HT1080 (cell line): ENCODE measurements around the gene CDH23. TPM values are rescaled to one million over a fixed set of nuclear protein-coding genes. Genes with fewer than 3 reads are reported as not detected.

Source experiments
- DNase-seq: peaks from one replicate; pipeline ENCODE4 v3.0.0-alpha.2; 2015; ENCODE audit warnings: low read depth
- total RNA-seq: library from RNA; depleted of rRNA; stranded (reverse); fragments of >200 nt; shearing (Covaris generic); gene quantifications from 2 replicates; pipeline ENCODE4 v1.2.3, GENCODE V29; 2014

Gene CDH23
- total RNA-seq, 1 experiment from 2014 or later = 0.23 TPM

DNA sequence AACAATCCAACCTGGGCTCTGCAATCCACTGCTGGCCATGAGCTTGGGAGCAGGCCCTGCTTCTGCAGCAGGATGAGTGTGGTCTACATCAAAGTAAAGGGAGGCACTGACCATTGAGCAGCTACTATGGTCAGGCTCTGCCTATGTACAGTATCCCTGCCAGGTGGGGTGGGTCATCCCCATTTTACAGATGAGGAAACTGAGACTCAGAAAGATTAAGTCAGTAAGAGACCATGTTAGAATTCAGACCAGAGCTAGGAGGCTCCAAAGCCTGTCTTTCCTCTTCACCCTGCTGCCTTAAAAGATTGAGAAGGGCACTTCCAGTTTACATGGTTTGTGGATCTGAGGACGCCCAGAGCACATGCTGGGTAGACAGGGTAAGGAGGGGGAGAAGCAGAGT, 27.1 kb upstream of the CDH23 start:
- no peak for DNase-seq

DNA sequence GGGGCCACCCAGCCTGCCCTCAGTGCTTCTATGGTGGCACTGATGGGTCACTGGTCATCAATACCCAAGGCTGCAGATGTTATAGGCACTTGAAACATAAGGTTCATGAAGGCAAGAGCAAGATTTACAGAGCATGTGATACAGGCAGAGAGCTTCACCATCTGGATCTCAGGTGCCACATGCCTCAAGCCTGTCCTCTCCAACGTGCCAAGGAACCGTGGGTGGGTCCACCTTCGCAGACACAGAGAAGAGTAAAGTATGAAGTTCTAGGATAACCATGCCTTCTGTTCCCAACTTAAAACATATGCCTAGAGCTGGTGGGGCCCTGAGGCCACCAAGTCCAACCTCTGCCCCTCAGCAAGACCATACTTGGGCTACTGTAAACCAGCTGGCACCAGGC, 26.7 kb upstream of the CDH23 start:
- no peak for DNase-seq

DNA sequence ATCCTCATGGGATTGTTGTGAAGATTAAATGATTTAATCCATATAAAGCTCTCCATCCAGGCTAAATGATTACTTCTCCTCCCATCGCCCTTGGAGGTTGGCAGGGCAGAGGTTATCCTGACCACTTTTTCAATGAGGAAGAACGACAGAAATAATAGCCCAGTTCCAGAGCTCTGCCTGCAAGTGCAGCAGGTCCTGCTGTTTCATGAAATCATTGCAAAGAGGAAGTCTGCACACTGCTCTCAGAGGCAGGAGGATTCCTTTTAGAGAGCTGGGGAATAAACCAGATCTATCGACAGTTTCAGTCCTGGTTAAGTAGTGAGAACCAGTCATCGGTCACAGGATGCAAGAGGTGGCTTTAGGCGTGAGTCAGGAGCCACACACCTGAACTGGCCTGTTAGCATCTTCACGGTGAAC, 25.0 kb upstream of the CDH23 start:
- no peak for DNase-seq

DNA sequence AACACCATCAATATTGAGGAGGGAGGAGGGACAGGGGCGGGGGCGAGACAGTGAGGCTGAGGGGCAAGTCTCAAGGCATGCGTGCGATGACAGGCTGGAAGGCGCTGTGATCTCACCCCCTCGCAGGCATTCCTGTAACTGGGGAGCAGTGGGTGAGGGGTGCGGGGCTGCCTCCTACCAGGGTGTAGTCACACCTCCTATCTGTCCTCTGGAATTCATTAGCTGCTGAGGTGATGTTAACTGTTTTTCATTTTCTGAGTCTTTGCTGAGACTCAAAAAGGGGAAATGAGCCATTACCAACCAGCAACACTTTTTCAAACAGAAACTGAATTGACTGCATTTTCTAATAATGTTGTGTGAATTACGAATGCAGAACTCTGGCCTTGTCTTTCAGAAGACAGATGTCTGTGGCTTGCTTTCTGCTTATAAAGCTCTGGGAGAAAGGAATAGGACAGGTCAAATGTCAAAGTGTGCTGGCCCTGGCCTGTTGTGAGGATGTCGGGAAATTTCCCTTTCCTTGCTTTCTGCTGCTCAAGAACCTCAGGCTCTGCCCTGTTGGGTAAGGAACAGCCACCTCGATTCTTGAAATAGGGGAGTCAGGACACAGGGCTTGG, 23.7 kb upstream of the CDH23 start:
- no peak for DNase-seq

DNA sequence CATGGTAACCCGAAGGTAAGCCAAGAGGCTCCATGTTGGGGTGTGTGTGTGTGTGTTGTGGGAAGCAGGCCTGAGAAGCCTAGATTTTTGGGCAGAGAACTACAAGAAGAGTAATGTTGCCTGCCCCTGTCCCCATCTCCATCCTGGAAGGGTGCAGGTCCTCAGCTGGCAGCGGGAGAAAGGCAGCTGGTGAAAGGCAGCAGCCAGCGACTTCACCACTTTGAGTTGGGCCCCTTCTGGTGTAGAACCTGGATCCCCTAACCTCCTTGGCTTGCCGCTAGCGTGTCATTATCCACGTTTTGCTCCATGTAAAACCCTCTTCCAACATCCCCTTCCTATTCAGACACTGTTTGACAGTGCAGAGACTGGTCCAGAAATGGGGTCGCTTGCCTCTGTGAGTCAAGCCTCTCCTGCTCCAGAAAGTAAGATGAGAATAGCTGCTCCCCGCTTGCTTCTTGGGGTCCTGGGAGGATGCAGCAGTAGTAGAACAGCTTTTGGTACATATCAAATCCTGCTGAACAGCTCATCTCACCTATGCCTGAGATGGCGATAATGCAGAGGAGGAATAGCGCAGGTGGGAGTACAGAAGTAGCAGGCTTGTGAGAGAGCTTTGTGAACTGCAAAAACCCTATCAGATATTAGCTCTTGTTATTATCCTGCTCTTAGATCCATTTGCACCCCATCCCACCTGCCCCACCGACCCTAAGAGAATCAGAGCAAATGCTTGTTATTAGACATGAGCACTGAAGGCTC, 22.1 kb upstream of the CDH23 start:
- no peak for DNase-seq

DNA sequence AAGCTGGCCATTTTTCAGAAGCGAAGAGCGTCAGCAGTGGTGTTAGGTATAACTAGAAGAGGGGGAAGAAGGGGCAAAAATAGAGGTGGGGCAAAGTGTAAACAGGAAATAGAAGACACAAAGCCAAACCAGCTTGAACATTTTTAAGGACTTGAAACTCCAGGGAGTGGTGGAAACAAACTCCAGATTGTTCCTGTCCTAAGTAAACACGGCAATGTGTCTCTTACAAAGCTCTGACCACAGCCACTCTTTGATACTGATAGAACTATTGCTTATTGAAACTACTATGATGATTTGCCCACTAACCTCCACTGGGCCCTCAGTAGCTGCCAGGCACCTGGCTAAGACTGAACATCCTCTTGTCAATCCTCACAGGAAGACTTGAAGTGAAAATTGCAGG, 20.8 kb upstream of the CDH23 start:
- DNase-seq = no peak

DNA sequence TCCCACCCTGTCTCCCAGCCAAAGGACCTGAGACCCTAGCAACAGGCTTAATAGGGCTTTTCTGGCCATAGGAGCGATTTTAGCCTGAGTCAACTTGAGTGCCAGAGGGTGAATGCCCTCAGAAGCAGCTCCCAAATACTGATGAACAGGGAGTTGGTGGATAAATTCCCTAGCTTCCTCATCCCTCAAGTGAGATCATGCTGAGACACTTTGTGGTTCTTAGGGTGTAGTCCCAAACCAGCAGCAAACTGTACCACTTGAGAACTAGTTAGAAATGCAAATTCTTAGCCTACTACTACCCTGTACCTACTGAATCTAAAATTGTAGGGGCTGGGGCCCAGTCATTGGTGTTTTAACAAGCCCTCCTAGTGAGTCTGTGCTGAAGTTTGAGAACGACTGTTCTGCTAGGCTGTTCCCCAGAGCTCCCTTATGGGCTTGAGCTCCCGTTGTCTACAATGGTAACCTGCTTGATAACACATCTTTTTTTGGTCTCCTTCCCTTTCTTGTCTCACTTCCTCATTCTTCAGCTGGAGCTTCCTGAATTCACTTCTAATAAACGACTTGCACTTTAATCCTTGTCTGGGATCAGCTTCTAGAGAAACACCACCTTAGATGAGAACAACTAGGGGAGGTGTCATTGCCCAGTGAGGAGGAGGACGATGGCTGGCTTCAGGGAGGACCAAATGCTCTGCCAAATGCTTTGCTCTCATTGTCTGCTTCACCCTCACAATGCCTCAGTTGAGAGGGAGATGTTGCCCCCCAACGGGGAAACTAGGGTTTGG, 18.2 kb upstream of the CDH23 start:
- DNase-seq = no peak

DNA sequence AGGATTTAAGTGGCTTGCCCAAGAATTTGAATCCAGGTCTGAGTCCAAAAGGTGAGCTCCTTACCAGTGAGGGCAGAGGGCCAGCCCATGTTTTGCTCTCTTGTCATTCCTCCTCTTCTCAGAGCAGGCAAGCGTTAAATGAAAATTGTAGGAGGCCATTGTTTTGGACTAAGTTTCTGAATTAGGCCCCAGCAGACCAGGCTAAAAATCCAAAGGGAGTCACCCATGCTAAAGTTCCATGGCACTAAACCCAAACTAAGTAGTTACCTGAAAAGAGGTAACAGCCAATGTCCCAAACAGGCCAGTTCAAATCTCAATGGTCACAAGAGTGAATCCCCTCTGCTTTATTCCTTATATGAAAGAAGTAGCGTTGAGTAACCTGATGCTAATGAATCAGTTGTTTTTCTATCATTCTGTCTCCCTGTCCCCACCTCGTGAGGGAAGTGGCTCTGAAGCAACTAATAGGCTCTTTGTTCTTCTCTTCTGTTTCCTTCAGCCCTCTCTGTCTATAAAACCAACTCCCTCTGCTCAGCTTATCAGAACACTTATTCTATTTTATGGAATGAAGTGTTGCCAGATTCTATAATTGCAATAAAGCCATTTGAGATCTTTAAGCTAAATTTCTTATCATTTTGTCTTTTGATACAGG, 17.5 kb upstream of the CDH23 start:
- DNase-seq = no peak

DNA sequence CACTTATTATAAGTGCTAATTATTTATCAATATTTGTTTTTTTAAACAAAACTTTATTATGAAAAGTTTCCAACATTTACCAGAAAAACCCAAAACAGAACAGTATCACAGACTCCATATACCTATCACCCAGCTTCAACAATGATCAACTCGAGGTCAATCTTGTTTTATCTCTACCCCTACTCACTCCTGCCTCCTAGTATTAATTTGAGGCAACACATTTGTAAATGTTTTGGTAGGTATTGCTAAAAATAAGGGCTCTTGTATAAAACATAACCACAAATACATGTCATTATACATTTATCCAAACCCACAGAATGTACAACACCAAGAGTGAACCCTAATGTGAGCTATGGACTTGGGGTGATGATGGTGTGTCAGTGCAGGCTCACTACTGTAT, 15.9 kb upstream of the CDH23 start:
- no peak for DNase-seq

DNA sequence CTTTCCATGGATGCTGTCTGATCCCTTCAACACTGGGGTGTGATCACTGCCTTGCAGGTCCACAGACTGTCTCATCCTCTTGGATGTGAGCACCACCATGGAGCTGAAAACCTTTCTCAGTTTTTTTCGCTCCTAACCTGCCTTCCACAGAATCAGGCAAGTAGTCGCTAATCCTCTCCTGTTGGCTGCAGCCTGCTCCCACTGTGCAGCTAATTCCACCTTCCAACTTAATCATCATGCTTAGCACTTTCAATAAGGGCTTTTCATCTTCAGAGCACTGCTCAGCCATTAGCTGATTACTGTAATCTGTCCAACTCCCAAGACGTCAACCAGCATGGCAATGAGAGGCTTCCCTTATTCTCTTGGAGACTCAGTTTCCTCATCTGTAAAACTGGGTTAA, 15.1 kb upstream of the CDH23 start:
- DNase-seq = no peak

DNA sequence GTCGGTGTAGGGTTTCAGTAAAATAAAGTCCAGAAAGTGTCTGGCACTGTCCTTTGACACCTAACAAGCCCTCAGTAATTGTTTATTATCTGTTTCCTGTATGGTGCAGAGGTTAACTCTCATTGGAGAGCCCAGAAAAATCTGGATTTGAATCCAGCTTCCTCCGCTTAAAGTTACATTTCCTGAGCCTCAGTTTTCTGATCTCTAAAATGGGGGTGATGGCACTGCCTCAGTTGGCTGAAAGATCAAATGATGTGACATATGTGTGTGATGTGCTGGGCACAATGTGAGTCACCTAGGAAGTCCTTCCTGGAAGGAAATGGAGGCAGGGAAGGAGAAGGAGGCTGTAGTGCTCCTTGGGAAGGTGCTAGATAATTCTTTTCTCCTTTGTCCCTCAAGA, 14.7 kb upstream of the CDH23 start:
- DNase-seq = no peak

DNA sequence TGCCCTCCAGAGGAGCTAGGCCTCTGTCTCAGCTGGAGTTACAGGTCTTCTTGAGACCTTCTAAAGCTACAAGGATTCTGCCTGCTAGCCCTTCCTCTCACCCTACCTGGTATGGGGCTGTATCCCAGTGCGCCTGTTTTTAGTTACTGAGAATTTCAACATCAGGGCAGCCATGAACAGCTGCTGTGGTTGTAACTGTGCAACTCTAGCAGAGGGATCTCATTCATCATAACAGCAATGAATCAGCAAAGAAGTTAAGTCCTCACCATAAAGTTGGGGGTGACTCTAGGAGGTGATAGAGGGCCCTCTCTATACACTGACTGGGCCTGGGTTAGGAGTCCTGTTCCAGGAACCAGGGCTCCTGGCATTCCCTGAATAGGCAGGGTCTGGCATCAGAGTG, 14.0 kb upstream of the CDH23 start:
- no peak for DNase-seq

DNA sequence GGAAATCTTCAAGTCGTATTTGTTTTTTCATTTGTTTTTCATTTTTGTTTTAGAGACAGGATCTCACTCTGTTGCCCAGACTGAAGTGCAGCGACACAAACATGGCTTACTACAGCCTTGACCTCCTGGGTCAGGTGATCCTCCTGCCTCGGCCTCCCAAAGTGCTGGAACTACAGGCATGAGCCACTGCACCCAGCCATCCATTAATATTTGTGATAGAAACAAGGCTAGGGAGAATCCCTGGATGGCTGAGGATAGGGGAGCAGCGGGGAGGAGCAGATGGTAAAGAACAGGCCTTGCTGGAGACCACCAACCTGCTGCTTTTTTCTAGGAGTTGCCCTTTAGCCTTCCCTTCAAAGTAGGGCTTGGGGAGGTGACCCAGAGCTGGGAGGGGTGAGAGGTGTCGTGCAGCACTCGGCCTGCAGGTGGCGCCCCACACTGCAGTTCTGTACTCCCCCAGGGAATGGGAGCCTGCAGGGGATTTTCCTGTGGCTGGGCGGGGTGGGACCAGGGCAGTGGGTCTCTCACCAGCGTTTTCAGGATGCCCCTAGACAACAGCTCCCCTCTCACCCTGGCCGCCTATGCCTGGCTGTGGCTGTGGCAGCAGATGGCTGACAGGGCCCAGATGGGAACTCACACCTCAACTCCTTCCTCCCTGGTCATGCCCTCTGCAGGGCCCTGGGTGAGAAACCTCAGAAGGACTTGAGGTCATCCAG, 12.6 kb upstream of the CDH23 start:
- DNase-seq = peak; percentile 32

DNA sequence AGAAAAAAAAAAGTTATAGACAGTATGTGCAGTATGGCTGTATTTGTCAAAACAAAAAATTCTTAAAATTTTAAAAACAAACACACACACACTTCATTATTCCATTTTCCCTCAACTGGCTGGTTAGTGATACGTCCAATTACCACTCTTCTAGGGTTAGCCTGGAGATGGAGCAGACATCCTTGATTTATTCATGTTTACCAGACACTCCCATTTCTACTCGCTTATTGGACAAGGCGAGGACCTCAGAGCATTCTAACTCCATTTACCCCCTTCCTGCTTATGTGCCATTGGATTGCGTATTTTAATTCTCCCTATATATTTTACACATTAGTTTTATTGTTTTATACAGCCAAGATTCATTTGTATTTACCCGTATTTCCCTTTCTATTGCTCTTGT, 8.5 kb upstream of the CDH23 start:
- no peak for DNase-seq

DNA sequence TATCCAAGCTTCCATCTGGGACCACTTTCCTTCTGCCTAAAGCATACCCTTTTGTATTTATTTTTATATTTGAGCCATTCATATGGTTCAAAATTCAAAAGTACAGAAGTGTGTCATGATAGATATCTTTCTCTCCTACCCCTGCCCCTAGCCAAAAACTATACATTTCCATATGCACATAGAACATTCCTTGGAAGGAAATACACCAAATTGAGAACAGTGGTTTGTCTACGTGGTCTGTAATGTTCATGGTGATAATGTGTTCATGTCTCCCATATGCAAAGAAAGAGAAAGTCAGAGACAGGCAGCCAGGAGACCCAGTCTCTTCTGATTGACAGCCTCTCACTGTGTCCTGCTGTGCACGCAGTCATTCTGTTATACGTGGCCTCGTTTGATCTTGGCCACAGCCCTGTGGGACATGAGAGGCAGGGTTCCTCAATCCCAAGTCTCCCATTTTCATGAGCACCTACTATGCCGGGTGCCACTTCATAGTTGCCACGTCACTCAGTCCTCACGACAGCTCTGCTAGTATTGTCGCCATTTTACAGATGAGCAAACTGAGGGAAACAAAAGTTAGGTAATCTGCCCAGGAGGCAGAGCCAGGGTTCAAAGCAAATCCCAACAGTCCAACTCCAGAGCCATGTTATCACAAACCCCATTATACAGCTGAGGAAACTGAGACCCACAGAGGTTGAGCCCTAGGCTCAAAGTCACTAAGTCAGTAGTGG, 8.0 kb upstream of the CDH23 start:
- DNase-seq = no peak

DNA sequence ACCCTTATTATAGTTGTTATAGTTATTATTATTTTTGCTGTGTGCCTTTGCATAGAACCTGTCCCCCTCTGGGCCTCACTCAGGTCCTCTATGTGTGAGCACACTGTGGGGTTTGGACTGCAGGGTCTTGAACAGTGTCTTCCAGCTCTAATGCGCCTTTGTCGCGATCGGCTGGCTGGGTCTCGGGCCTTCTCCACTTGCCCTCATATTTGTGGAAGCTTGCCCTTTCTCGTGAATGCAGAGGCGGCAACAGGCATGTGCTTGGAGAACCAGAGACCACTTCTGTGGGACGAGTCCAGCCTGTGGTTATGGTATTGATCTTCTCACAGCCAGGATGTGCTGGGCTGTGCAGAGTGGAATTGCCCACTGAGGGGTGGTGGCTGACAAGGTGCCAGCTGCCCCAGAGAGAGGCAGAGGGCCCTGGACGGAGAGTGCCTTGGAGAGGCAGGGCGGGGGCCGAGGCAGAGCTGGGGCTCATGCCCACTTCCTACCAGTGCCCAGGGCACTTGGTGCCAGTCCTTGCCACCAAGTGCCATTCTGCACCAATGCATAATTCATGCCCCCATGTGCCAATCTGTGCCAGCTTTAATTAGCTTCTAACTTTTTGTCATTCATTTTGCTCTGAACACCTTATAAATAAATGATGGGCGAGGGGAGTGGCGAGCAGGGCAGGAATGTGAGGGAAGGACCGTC, 6.8 kb upstream of the CDH23 start:
- no peak for DNase-seq

DNA sequence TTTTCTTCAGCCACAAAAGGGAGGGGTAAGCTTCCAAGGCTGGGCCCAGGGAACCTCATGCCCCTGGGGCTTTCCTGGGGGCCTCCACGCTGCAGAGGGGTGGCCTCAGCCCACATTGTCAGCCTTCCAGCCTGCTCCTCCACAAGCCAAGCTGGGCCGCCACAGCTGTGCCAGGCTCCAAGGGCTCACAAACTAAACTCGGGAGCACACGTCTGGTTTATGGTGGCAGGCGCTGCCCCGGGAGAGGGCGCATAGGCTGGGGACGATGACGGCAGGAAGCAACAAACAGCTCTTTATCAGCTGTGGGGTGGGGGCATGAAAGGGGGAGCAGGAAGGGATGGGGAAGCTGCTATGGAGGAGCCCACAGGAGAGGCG, 6.3 kb upstream of the CDH23 start:
- no peak for DNase-seq

DNA sequence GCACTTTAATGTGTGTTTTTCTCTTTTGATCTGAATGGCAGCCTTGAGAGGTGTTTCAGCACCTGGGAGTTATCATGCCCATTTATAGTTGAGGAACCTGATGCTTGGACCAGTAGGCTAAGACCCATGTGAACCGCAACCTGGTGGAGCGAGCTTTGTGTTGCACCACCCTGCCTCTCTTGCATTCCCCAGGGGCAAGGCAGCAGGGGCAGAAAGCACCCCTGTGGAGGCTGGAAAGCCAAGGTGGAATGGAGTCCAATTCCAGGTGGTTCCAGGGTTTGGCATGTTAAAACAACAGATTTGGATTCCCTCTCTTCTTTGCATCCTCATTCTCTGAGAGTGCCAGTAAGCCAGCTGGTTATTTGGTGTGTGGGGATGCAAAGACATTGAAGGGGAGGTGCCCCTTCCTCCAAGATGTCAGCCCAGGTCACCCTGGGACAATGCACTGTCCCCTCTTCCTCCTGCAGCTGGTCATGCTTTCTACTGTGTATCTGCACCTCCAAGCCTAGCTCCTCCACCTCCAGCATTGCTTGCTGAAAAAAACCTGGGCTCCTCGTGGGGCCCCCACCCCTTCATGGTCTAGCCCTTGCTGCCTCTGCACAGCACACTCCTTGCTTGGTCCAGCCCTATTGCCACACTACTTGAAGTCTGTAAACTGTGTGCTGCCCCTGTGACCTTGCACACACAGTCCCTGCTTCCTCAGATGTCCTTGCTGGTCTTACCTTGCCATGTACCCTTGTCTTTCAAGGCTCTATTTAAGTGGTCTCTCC, 5.6 kb upstream of the CDH23 start:
- DNase-seq = no peak

DNA sequence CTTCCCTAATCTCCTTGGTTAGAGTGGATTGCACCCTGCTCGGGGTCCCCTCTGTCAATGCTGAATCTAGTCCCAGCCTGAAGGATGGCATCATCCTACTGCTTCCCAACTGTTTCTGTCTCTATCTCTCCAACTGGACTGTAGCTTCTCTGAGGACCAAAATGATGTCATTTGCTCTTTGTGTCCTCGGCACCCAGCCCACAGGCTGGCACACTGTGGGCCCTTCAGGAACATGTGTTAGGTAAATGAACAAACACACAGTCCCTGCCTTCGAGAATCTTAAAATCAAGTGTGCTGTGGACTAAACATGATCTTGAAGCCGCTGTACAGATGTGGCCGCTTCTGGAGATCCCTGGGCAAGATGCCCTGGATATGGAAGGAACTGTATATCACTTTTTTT, 5.0 kb upstream of the CDH23 start:
- no peak for DNase-seq
